AG10803 (cell line): Measurements from ENCODE around the gene PIGZ.

Experiments
- DNase-seq: peaks from one replicate; pipeline ENCODE4 v3.0.0; 2010; ENCODE audit warnings: low read depth
- H3K4me3 ChIP-seq: 2 replicates; pipeline ENCODE4 v1.5.1; 2011; ENCODE audit warnings: mild to moderate bottlenecking, low read length, control low read depth
- TF ChIP-seq, protein P1 (sequence below): conservative IDR thresholded peaks from 2 replicates; pipeline ENCODE4 v1.5.1; 2011; ENCODE audit warnings: mild to moderate bottlenecking, low read length, control low read depth, inconsistent platforms

Gene PIGZ

DNA sequence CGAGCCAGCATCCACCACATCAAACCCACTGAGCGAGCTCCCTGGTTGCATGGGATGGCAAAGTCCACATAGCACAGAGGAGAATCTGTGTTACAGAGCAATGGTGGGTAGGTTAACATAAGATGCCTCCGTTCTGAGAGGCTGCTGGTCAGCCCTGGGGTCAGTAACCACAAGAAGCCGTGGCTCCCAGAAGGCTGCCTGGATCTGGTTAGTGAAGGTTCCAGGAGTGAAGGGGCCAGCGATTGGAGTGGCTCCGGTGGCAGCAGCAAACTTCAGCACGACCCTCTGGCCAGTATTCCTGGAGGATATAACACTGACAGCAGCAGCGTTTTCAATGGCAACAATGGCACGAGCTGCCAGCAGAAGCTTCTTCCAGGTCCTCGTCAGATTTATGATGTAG lies 18.4 kb upstream of the PIGZ start:
- DNase-seq = no peak
- TF ChIP-seq, protein P1, sequence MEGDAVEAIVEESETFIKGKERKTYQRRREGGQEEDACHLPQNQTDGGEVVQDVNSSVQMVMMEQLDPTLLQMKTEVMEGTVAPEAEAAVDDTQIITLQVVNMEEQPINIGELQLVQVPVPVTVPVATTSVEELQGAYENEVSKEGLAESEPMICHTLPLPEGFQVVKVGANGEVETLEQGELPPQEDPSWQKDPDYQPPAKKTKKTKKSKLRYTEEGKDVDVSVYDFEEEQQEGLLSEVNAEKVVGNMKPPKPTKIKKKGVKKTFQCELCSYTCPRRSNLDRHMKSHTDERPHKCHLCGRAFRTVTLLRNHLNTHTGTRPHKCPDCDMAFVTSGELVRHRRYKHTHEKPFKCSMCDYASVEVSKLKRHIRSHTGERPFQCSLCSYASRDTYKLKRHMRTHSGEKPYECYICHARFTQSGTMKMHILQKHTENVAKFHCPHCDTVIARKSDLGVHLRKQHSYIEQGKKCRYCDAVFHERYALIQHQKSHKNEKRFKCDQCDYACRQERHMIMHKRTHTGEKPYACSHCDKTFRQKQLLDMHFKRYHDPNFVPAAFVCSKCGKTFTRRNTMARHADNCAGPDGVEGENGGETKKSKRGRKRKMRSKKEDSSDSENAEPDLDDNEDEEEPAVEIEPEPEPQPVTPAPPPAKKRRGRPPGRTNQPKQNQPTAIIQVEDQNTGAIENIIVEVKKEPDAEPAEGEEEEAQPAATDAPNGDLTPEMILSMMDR = no peak
- no peak overlapping the region for H3K4me3 ChIP-seq

DNA sequence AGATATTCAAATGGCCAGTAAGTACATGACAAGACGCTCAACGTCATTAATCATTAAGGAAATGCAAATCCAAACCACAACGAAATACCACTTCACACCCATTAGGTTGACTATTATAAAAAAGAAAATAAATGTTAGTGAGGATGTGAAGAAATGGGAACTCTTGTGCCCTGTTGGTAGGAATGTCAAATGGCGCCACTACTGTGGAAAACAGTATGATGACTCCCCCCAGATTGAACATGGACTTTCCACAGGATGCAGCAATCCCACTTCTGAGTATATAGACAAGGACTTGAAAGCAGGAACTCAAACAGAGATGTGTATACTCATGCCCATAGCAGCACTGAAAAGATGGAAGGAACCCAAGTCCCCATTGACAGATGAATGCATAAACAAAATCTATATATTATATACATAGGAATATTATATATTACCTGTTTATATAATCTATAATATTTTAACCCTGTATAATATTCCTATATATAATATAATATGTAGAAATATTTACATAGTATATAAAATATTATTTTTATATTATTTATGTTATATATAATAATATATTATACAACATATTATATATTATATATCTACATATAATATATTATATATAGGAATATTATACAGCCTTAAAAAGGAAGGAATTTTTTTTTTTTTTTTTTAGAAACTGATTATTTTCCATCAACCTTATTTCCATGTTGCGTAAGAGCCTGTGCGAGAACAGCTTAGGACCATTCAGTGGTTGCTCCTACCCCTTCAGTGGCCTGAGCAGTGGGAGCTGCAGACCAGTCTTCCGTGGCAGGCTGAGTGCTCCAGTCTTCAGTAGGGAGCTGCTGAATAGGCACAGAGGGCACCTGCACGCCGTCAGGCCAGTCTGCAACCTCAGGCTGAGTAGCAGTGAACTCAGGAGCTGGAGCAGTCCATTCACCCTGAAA lies 17.6 kb upstream of the PIGZ start:
- TF ChIP-seq, protein P1 = peak; percentile 24; the same call in 1 of the 2 replicates
- no peak overlapping the region for H3K4me3 ChIP-seq
- no peak for DNase-seq

DNA sequence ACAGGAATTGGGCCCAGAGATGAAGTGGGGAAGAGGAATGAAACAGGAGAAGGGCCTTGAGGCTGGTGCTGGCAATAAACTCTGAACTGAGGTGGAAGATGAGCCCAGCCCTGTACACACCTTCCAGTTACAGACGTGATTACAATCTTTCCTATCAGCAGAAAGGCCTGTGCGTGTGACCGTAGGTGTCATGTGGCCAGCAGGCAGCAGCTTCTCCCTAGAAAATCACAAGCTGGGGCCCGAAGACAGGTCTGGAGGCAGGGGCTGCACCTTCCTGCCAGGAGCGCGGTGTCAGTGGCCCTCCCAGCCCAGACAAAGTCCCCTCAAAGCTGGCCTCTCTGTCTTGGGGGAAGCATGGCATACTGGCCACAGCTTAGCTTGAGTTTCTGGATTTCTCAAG lies 16.7 kb upstream of the PIGZ start:
- no peak for DNase-seq
- no peak overlapping the region for H3K4me3 ChIP-seq
- TF ChIP-seq, protein P1 = no peak

DNA sequence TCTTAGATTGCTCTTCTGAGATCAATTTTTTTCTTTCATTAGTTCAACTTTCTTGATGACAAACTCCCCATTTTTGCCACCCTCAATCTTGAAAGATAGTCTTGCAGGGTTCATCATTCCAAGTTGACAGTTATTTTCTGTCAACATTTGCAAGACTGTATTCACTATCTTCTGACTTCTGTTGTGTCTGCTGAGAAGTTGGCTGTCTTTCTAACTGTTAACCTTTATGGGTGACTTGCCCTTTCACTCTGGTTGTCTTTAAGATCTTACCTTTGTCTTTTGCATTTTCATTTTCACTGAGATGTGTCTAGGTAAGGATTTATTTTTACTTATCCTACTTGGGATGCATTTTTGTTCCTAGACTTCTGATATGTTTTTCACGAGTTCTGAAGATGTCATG lies 14.6 kb upstream of the PIGZ start:
- no peak for DNase-seq
- TF ChIP-seq, protein P1 = no peak
- no peak overlapping the region for H3K4me3 ChIP-seq

DNA sequence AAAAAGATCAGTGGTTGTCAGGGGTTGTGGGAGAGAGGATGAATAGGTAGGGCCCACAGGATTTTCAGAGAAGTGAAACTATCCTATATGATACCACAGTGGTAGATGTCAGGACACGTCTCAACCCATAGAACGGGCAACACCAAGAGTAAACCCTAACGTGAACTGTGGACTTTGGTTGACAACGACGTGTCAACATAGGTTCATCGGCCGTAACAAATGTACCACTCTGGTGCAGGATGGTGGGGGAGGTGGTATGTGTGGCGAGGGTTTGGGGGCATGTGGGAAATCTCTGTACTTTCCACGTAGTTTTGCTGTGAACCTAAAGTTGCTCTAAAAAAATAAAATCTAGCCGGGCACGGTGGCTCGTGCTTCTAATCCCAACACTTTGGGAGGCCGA lies 13.0 kb upstream of the PIGZ start:
- no peak overlapping the region for H3K4me3 ChIP-seq
- TF ChIP-seq, protein P1 = no peak
- DNase-seq = no peak

DNA sequence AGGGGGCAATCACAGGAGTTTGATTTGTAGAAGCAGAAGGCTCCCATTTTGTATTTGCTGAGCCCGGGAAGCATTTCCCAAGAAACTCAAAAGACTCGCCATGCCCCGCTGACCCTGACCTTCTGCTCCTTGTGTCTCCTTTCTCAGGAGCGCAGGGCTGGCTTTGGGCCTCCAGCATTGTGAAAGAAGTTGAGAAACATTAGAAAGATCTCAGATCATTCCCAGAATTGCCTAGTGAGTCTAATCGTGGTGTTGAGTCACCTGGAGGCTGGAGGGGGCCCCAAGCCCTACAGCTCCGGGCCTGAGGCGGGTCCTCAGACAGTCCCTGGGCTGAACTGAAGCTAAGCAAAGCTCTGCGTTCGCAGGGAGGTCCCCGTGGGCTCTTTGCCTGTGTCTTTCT lies 10.9 kb upstream of the PIGZ start:
- DNase-seq = peak; percentile 69
- TF ChIP-seq, protein P1 = no peak
- H3K4me3 ChIP-seq = no peak overlapping the region

DNA sequence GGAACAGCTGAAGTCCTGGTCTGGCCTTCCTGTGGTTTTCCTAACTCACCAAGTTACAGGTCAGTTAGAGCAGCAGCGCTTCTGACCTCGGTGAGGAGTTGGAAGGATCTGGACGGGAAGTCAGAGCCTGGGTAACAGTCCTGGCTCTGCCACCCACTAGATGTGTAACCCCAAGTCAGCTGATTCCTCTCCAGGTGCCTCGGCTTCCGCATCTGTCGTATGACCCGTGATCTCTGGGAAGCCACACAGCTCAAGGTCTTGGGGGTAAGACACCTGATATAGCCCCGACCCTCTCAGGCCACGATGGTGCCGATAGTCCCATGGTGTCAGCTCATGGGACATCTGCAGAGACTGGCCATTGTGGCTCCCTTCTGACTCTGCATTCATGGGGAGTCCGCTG lies 8.3 kb upstream of the PIGZ start:
- no peak for DNase-seq
- H3K4me3 ChIP-seq = no peak overlapping the region
- TF ChIP-seq, protein P1 = no peak
